GM12892 (cell line): ENCODE data around the gene RIPOR2.

Source experiments
- DNase-seq: peaks from one replicate; pipeline ENCODE4 v3.0.0; 2011; ENCODE audit not compliant: insufficient read length
- FAIRE-seq: peaks from 2 replicates; lab custom pipeline; 2011; peaks lifted over from hg19 to GRCh38; lab: Jason Lieb, UNC
- POLR2A ChIP-seq: IDR thresholded peaks from 2 replicates; pipeline ENCODE4 v1.6.1; 2011; ENCODE audit warnings: low read depth, low read length, control low read depth
- POLR2AphosphoS5 ChIP-seq: IDR thresholded peaks from 2 replicates; pipeline ENCODE4 v1.6.1; 2011; ENCODE audit warnings: low read depth, low read length, control low read depth
- TAF1 ChIP-seq: IDR thresholded peaks from 2 replicates; pipeline ENCODE4 v1.6.1; 2011; ENCODE audit warnings: low read depth, mild to moderate bottlenecking, control low read depth, low read length, borderline replicate concordance

Gene RIPOR2

DNA sequence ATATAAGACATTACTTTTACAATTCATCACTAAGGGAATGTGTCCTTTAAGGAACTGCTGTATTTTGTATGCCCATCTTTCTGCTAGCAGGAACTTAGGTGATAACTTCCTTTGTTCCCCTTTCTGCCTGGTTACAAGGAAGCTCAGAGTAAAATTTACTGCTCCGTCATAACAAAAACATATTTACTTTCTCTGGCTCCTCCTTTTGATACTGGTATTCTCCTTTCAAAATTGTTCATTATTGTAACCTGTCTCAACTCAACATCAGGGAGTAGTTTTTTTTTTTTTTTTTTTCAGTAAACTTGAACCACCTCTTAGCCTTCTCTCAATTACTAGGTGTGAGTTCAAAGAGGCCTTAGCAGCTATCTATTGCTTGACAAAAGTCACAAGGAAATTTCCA is 37.1 kb downstream of the RIPOR2 start:
- TF ChIP-seq POLR2AphosphoS5 (no peak), TAF1 (no peak), POLR2A (no peak)
- FAIRE-seq (peak; percentile 58), DNase-seq (no peak)

DNA sequence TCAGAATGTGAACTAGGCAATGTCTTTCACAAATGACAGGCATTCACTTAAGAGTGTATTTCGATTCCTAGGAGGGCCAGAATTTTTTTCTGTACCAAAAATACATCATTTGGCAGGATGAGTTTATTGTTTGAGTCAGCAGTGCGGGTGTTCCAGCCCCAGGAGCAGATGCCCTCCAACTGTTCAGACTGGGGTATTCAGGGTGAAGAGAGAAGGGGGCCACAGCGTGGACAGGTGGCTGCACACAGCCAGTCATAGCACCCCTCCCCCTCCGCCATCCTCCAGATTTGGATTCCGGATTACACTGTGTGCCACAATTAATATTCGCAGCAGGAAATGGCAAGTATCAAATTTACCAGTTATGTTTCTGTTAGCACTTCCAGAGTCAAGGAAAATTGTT is 38.6 kb downstream of the RIPOR2 start:
- FAIRE-seq (no peak), DNase-seq (no peak)
- TF ChIP-seq TAF1: no peak
- no peak for TF ChIP-seq POLR2A
- no peak for TF ChIP-seq POLR2AphosphoS5

DNA sequence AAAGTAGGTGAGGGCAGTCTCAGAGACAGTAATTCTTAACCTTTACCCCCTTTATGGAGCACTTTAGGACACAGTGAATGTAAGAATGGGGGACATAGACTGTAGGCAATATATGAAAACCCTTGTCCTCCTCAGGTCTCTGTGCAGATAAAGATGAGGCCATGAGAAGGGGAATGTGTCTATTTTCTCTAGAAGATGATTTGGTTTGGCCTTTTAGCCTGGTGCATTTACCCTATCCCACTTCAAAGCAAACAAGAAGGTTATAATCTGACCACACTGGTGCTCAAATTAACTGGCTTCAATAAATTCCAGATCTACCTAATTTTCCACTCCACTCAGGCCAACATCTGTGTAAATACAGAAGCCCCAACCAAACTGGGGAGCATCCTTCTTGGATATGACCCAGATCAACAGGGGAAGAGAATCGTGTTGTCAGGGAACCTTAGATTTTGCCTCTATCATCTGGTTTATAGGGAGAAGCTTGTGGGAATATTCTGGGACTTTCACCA is 42.4 kb downstream of the RIPOR2 start:
- TF ChIP-seq POLR2A (no peak), POLR2AphosphoS5 (no peak), TAF1 (no peak)
- DNase-seq (no peak), FAIRE-seq (no peak)

DNA sequence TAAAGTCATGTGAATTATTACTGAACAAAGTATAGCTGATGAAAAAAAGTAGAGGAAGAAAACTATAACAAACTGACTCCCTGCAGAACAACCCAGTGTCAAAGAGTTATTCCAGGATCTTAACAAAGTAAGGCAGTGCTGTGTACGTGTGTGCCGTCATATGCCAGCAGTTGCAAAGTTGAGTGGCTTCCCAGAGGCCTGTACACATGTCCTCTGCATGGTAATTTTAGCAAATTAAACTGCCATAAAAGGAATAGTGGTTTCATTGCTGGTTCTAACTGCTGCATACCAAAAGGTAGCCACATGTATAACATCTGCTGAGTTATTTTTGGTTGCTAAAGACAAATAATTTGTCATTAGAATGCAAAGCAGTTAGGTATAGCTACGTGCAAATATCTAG is 44.8 kb downstream of the RIPOR2 start:
- no peak for FAIRE-seq
- TF ChIP-seq TAF1 (no peak), POLR2A (no peak), POLR2AphosphoS5 (no peak)

GRCh38 chr6:24890471-24890870 is 45.3 kb downstream of the RIPOR2 start:
- TF ChIP-seq TAF1: no peak
- TF ChIP-seq POLR2A: no peak
- no peak for TF ChIP-seq POLR2AphosphoS5
- DNase-seq (no peak), FAIRE-seq (no peak)

More for the DNA sequence above, 44.8 kb downstream of the RIPOR2 start:
- no peak for DNase-seq

DNA sequence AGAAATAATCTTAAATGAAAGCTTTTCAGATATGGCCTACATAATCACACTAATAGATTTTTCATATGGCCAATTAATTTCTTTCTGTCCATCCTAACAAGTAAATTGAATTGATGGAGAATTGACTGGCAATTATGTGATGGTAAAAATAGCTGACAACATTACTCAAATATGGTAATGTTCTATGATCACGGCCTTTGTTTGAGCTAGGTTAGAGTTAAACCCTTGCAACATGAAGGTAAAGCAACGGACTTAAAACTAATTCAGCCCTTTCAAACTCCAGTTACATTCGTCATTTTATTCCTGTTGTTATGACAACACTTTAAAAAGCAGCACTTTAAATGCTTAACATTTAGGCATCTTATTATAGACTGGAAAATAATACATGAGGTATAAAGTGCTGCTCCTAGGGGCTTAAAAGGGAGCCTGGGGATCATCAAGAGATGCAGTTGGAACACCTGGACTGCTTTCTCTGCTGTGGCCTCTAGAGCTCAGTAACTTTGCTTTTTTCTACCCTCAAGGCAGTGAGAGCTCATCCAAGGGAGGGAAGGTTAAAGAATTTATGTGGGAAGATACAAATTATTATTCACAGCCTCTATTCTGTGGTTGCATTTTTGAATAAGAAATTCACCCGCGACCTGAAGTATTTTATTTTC is 46.9 kb downstream of the RIPOR2 start:
- FAIRE-seq (no peak), DNase-seq (no peak)

DNA sequence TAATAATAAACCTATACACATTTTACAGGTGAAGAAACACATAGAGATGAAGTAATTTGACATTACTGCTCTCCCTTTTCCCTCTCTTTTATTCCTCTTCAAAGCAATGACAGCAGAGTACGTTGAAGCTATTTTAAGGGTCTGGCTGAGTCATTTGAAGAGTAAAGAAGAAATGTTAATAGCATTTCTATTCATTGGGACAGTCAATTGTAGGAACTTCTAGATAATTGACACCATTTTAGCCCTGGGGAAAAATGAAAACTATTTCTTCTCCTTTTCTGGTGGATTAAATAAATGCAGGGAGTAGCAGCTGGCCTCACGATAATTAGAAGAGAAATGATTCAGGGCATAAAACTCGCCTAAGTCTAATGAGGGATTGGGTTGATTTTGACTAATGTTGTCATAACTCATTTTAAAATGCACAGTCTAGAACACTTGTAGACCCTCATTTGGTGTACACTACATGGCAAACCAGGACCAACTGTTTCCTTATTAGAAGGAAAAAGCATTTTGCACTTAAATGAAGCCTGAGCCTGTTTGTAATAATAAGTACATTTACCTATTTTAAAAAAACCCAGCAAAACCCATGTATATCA is 48.1 kb downstream of the RIPOR2 start:
- FAIRE-seq: peak; percentile 42
- TF ChIP-seq POLR2A (no peak), TAF1 (no peak), POLR2AphosphoS5 (no peak)
- DNase-seq: no peak

More for the DNA sequence above, 46.9 kb downstream of the RIPOR2 start:
- TF ChIP-seq POLR2AphosphoS5 (no peak), TAF1 (no peak), POLR2A (no peak)

- TF ChIP-seq POLR2AphosphoS5 (no peak), POLR2A (no peak), TAF1 (no peak)
- FAIRE-seq (peak; percentile 93), DNase-seq (no peak)
These were observed 52.1 kb downstream of the RIPOR2 start for GRCh38 chr6:24883618-24884017.

DNA sequence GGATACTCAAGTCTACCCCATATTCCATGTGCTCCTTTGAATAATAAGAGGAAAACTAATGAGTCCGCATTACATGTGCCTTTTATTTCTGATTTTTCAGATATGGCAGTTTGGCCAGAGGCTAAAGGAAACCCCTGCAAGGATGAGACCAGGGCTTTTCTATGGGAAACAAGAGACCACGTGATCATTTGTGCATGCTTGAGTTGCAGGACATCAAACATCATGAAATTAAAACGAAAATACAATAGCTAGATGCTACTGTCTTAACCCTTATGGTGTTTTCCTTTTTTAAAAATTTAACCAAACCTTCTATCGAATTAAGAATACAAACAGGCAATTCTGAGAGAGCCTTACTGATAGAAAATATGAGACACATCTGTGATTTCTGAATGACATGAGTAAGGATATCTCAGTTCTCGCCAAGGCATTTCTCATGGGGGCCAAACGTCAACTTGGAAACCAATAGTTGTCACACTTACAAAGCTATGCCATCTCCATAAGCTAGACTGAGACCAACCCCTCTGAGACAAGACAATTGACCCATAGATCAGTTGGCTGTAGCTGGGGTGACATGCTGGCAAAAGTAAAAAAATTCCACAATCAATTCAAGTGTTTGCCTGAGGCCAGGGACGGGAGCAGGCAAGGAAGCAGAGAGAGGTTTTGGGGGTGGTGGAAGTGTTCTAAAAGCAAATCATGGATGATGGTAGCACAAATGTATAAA is 52.8 kb downstream of the RIPOR2 start:
- DNase-seq: no peak
- peak; percentile 74 for FAIRE-seq
- TF ChIP-seq POLR2A: no peak
- TF ChIP-seq TAF1: no peak
- TF ChIP-seq POLR2AphosphoS5: no peak

DNA sequence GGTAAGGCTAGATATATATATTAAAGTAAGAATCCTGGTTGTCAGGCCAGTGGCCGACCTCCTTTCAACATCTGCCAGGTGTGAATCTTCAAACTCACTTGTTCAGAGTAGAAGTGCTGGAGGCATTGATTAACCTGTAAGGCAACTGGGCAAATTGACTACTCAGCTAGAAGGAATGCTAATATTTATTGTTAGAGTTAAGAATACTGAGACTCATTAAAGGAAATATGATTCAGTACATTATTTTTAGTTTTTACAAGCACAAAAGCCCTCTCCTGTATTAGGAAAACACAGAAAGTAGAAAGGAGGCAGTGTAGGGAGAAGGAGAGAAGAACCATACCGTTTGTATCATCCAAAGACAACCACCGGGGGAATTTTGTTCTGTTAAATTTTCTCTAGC is 53.5 kb downstream of the RIPOR2 start:
- no peak for TF ChIP-seq POLR2AphosphoS5
- TF ChIP-seq TAF1: no peak
- no peak for TF ChIP-seq POLR2A
- FAIRE-seq: no peak
- DNase-seq: no peak

DNA sequence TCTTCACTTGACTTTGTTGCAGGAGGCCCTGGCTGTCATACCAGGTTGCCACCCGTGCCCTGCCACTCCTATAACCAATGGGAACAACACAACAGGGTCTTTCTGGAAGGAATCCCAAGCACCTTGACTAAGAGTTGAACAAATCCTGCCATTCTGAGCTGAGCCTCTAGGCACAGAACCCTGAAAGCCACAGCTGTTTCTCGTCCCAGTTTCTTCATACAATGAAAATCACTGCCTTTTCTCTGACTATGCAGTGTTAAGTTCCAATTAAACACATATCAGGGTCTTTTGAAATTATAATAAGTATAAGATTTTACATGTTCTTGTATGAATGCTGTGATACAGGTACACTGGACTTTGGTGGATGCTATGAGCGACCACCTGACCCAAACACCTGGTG is 54.4 kb downstream of the RIPOR2 start:
- peak; percentile 42 for FAIRE-seq
- no peak for DNase-seq
- TF ChIP-seq POLR2AphosphoS5: no peak

DNA sequence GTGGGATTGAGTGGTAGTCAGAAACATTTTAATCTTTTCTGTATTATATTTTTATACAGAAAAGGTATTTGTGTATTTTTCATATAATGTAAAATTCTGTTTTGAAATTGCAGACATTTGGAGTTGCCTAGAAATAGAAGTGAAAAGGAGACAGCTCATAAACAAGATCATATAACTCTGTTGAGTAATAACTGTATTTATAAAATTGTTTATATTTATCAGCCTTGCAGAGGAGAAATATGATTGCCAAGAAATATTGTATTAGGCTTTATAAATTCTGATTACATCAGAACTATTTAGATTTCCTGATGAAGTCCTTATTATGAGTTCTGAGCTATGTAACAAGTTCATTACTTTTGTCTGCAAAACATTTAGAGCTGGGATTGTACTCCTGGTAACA is 55.3 kb downstream of the RIPOR2 start:
- FAIRE-seq (no peak), DNase-seq (no peak)
- TF ChIP-seq TAF1: no peak
- TF ChIP-seq POLR2AphosphoS5: no peak
- no peak for TF ChIP-seq POLR2A
